Left colon (tissue), 2 donors: Measurements from ENCODE around the gene LIG4. TPM values are rescaled to one million over a fixed set of nuclear protein-coding genes. Genes with fewer than 3 reads are reported as not detected.
"Not testable (repeated sequence)": the region's sequence is repeated elsewhere in the genome, so short reads cannot be mapped to it uniquely, and the experiment has no call there.

ENCODE experiments used
- ATAC-seq: fragments of 200-7000 bp; cut with Tn5 transposase; one replicate; pipeline ENCODE4 v1.9.1; 2020; ENCODE audit warnings: mild to moderate bottlenecking, moderate library complexity
- DNase-seq, 2 donors: peaks; one replicate each; pipeline ENCODE4 v3.0.0-alpha.2; 2020
- intact Hi-C, 2 donors: fragments of 100-400 bp; cut with DNase I in 1 of 2; cut with micrococcal nuclease in 1 of 2; formaldehyde crosslinking; loops; one replicate each; pipeline versions ENCODE4 v1.11.2 to v1.14.0; 2022; cut with DNase I, micrococcal nuclease
- long read RNA-seq: library from polyadenylated mRNA; unstranded; transcript quantifications from one replicate; pipeline ENCODE4 v2.0.0, GENCODE V29; 2021
- total RNA-seq, 2 donors: library from RNA; stranded (reverse); fragmentation: NEBNext Ultra II Directional; extraction: Animal tissue kit (Norgen Biotek cat#: 25700); gene quantifications; one replicate each; pipeline ENCODE4 v1.2.1, GENCODE V29; 2021
- donor health status: DM: no; HTN: no; CAD: no.
- donor health status: DM: yes; HTN: yes; CAD: no.

The LIG4 gene
- 10 to 100 TPM; 12.1 to 13.2 TPM for total RNA-seq
- long read RNA-seq, full-length matches to known transcripts = 13 of 13 reads
- long read RNA-seq, partial matches to known transcripts = 0 of 13 reads
- long read RNA-seq, other reads (novel, unspliced or antisense) = 0 of 13 reads

DNA sequence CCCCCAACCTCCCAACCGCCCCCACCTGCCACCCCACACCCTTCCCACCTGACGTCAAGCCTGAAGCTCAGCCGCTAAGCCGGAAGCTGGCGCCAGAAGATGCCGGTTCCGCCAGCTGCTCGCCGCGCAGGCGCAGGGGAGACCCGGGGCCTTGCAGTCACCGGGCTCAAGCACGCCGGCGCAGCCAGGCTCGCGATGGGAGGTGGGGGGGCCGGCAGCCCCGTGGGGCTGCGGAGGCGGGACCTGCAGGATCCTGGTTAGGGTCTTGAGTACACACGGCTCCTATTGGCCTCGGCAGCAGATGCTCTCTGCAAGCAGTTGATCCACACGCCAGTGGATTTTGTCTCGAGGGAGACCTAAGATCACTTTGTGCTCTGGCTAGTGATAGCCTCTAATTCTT, at the start of gene LIG4:
LIG4 (minus strand) TSS at position 101 of the 400 bp plus-strand sequence. CDS start 4,268 bp downstream, outside the sequence.
- peak; percentile 81 for ATAC-seq
- intact Hi-C loops = no loop called here
- peak; percentile 92 to 94 for DNase-seq

DNA sequence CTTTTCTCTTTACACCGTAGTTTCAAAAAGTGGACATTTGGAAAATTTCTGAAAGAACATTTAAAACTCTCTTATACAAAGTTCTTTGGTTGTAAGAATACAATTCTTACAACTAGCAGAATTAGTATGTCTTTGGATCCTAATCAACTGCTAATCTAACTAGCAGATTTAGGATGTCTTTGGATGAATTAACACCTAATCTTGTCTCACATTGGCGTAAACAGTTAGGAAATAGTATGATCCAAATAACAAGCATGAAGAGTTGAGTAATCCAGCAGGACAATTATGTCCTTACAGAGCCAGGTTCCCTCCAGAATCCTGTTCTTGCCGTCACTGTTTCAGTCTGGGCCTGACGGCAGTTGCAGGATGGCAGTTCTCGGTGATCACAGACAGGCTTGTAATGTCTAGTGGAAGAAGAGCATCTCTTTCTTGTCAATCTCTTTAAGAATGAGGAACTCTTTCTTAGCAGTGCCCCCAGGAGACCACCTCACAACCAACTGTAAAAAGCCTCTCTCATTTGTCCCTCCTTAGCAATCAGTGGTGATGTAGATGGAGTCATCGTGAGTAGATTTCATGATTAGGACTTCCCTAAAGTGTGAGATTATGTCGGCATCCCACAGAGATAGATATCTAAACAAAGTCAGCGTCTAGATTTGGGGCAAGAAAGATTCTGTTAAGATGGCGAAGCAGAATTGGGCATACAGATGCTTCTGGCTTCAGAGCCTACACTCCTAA, 48.5 kb upstream of the LIG4 start:
- intact Hi-C loops = no loop called here
- DNase-seq (no peak), ATAC-seq (no peak)

DNA sequence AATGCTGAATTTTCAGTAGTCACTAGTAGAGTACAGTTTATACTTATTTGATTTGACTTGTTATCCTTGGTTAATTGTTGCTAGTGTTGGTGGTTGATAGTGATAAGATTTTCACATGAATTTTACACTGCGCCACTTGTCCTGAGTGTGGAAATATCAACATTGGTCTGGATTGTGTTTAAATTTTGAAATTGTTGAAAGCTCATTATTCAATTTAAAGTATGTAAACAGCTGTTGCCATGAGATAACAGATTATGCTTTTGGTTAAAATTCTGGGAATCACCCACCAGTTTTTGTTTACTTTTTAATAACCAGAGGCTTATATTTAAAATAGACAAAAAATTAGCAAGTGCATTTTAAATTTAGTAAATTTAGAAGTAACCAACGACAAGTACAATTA, 41.9 kb upstream of the LIG4 start:
- ATAC-seq = no peak
- intact Hi-C loops = no loop called here
- DNase-seq = no peak

DNA sequence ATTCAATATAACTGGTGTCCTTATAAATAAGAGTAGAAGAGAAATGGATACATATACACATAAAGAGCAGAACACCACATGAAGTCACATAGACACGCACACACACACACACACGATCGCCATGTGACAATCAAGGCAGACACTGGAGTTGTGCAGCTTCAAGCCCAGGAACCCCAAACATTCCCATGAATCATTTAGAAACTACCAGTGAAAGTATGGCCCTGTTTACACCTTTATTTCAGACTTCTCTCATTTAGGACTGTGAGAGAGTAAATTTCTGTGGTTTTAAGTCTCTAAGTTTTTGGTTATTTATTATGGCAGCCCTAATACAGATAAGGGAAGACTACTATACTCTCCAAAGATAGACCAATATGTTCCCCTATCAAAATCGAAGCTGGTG, 33.8 kb upstream of the LIG4 start:
- intact Hi-C loops = no loop called here
- DNase-seq = no peak
- no peak for ATAC-seq

GRCh38 chr13:108230377-108230776, 15.0 kb upstream of the LIG4 start:
- DNase-seq = no peak
- ATAC-seq = no peak
- intact Hi-C loops = no loop called here

DNA sequence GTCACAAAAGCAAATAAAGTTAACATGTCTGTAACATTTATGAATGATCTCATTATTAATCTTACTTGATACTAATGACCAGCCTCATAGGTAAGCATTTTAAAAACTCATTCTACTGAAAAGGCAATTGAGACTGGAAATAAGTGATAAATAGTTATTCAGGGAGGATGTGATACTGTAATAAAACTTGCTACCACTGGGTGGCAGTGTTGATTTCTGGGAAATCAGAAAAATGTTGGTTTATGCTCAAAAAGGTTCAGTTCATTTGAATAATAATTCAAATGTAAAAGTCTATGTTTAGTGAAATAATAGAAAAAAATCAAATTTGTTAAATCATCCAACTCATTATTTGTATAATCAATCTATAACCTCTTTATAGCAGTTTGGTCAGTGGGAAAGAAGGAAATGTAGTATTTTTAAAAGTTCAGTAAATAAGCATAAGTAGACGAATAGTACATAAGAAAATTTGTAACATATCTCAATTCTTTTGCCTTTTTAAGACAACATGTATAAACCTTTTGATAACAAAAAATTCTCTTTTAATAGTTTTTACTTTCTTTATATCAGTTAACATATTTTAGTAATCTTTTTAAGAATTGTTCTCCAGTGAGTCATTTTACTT, 12.4 kb upstream of the LIG4 start:
- intact Hi-C loops = no loop called here
- DNase-seq (no peak), ATAC-seq (no peak)

DNA sequence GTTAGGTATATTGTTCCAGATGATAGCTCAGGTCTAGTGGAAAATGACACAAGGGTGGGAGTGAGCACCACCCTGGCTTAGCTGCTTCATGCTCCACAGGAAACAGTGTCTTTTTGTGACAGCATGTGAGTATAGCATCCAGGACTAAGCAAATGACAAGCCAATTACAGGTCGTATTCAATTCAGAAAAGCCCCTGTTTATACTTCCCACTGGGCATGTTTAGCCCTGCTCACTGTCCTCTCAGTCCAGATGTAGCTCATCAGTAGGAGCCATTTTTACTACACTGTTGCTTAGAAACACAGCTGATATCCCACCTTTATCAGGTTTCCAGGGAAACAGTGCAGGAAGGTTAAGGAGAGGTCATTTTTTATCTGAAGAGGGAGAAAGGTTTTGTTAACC, 10.8 kb upstream of the LIG4 start:
- ATAC-seq (peak; percentile 6), DNase-seq (no peak)
- intact Hi-C loops = no loop called here

GRCh38 chr13:108225440-108225839, 10.1 kb upstream of the LIG4 start:
- no peak for DNase-seq
- ATAC-seq = no peak
- intact Hi-C loops = no loop called here

GRCh38 chr13:108223687-108224503, 8.6 kb upstream of the LIG4 start:
- intact Hi-C loops = no loop called here
- DNase-seq = no peak
- no peak for ATAC-seq

DNA sequence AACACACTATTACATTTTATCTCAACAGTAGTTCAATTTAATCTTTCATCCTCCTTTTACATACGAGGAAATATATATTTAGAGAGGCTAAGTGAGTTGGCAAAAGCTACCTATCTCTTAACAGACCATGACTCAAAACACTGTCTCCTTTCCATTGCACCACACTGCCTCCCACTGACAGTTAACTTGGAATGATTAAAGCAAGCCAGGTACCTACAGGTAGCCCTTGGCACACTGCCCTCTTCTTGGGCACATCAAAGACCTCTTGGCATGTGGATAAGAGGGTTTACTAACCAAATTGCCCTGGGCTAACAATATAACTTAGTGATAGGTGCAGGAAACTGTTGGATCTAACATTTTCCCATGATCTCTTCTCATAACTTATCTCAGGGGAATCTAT, 4.7 kb upstream of the LIG4 start:
- DNase-seq (peak; percentile 50 to 58), ATAC-seq (peak; percentile 26)
- intact Hi-C loops = no loop called here

GRCh38 chr13:108218044-108218974, 3.0 kb upstream of the LIG4 start, which contains the start of gene ABHD13:
ABHD13 (plus strand) TSS chr13:108218392; CDS start chr13:108229219, 10,827 bp downstream.
- ATAC-seq = peak; percentile 84
- intact Hi-C loops = no loop called here
- peak; percentile 87 to 92 for DNase-seq

DNA sequence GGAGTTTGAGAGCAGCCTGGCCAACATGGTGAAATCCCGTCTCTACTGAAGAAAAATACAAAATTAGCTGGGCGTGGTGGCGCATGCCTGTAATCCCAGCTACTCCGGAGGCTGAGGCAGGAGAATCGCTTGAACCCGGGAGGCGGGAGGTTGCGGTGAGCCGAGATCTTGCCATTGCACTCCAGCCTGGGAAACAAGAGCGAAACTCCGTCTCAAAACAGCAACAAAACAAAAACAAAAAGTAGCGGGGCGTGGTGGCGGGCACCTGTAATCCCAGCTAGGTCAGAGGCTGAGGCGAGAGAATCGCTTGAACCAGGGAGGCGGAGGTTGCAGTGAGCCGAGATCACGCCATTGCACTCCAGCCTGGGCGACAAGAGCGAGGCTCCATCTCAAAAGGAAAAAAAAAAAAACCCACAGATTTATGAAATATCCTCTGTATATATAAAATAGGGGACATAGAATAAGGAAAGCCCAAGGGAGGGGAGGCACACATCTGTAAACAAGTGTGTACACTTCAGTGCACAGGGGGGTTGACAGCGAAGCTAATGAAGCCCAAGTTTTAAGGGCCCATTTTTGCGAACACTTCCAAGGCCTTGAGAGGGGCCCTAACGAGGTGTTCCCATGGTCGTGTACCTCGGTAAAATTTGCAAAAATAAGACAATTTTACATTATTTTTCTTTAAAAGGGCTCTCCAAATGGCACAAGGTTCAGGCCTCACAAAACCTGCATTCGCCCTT, 2.1 kb upstream of the LIG4 start:
- ATAC-seq = not testable (repeated sequence)
- DNase-seq = peak in 1 of 2 donors; percentile 10

DNA sequence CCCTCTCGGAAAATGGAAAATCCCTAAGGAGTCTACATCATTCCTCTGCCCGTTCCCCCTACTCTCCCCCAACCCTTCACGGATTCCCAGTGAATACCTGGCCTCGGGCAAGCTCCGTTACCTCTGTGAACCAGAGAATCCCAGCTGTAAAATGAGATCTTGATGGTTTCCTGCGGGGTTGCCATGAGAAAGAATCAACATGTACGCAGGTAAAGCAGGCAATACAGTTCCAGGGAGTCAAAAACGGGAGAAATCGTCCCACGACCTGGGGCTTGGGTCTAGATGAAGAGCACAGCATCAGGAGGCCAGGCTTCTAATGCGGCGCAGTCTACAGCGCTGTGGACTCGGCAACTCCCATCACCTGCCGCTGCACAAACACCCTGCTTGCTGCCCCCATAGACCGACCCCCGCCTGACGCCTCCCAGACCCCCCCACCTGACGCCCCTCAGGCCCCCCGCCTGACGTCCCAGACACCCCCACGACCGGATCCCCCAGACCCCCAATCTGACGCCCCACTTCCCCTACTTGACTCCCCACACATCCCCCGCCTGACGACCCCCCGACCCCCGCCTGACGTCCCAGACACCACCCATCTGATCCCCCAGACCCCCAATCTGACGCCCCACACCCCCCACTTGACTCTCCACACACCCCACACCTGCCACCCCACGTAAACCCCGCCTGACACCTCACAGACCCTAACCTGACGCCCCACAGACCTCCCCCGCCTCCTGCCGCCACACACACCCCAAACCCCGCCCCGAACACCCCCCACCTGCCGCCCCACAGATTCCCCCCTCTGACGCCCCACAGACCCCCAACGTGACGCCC, 680 bp downstream of the LIG4 start:
- intact Hi-C loops = no loop called here
- DNase-seq = peak in 1 of 2 donors; percentile 27
- no peak for ATAC-seq

More for the DNA sequence above, 2.1 kb upstream of the LIG4 start:
- intact Hi-C loops = not testable (repeated sequence)

- ATAC-seq = no peak
- DNase-seq = no peak
- intact Hi-C loops = no loop called here
Observed at GRCh38 chr13:108213946-108214345, 1.4 kb downstream of the LIG4 start.

- ATAC-seq = no peak
- intact Hi-C loops = no loop called here
- no peak for DNase-seq
Observed at GRCh38 chr13:108212886-108213285, 2.5 kb downstream of the LIG4 start.

DNA sequence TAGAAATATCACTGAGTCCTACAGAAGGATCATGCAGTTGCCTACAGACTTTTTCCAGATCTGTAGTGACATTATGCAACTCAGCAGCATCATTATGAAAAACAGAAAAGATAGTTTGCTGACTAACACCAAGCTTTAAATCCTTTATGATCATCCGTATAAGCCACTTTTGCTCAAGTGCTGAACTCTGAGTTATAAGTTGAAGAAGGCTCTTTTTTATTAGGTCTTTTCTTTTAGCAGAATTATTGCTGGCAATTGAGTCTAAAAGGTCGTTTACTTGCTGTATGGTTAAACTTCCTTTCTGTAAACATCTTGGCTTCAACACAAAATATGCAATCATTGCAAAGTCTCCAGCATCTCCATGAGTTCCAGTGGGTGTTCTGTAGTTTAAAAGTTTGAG, 4.8 kb downstream of the LIG4 start:
- no peak for ATAC-seq
- intact Hi-C loops = no loop called here

More for the DNA sequence above, 4.8 kb downstream of the LIG4 start:
- DNase-seq = no peak
